MCF 10A (cell line): ENCODE data around the gene CCR9. TPM values are rescaled to one million over a fixed set of nuclear protein-coding genes. Genes with fewer than 3 reads are reported as not detected.

Experiments
- BruUV-seq: library from RNA; stranded (reverse); fragments of 400-500 nt; replicated peaks from 2 replicates; lab custom pipeline; 2021; lab: Mats Ljungman, UMichigan
- CTCF ChIA-PET: fragments of 300-600 bp; sonication (Branson Sonifier 250); formaldehyde crosslinking; extraction: SDS; loops from one replicate; lab custom pipeline; 2021; ENCODE audit warnings: antibody characterized with exemption, inconsistent platforms; lab: Yijun Ruan, JAX
- POLR2A ChIA-PET: fragments of 300-600, 350-650 bp; sonication (Branson Sonifier 250); formaldehyde crosslinking; extraction: SDS; loops from one replicate; lab custom pipeline; 2020; ENCODE audit warnings: antibody characterized with exemption, inconsistent platforms; lab: Yijun Ruan, JAX
- DNase-seq: peaks from one replicate; pipeline ENCODE4 v3.0.0-alpha.2; 2018; ENCODE audit not compliant: unreplicated experiment
- H3K27ac Mint-ChIP-seq: one replicate; pipeline ENCODE4 v1.8.0; 2022; ENCODE audit warnings: mild to moderate bottlenecking, low read depth, mixed read lengths; ENCODE audit not compliant: unreplicated experiment
- H3K27me3 Mint-ChIP-seq: one replicate; pipeline ENCODE4 v1.8.0; 2022; ENCODE audit warnings: mixed read lengths; ENCODE audit not compliant: insufficient read depth, unreplicated experiment
- H3K36me3 Mint-ChIP-seq: one replicate; pipeline ENCODE4 v1.8.0; 2022; ENCODE audit warnings: mild to moderate bottlenecking, moderate library complexity, mixed read lengths; ENCODE audit not compliant: insufficient read depth, unreplicated experiment
- H3K4me1 Mint-ChIP-seq: one replicate; pipeline ENCODE4 v1.8.0; 2022; ENCODE audit warnings: mixed read lengths; ENCODE audit not compliant: insufficient read depth, unreplicated experiment
- H3K4me3 Mint-ChIP-seq: one replicate; pipeline ENCODE4 v1.8.0; 2022; ENCODE audit warnings: mild to moderate bottlenecking, moderate library complexity, mixed read lengths; ENCODE audit not compliant: unreplicated experiment
- H3K9me3 Mint-ChIP-seq: one replicate; pipeline ENCODE4 v1.8.0; 2022; ENCODE audit warnings: mixed read lengths; ENCODE audit not compliant: unreplicated experiment
- intact Hi-C: fragments of 100-400 bp; cut with micrococcal nuclease; formaldehyde crosslinking; loops from 2 replicates; pipeline ENCODE4 v1.14.1; 2022
- total RNA-seq: library from RNA; stranded (reverse); gene quantifications from 2 replicates; pipeline ENCODE4 v1.2.3, GENCODE V29; 2022
- TF ChIP-seq, protein P1 (sequence below): fragments of 200-600 bp; IDR thresholded peaks from one replicate; pipeline ENCODE4 v1.8.0; 2022; ENCODE audit warnings: antibody characterized with exemption, mild to moderate bottlenecking; ENCODE audit not compliant: unreplicated experiment

CCR9 gene
- total RNA-seq, 1 experiment from 2014 or later: not detected

DNA sequence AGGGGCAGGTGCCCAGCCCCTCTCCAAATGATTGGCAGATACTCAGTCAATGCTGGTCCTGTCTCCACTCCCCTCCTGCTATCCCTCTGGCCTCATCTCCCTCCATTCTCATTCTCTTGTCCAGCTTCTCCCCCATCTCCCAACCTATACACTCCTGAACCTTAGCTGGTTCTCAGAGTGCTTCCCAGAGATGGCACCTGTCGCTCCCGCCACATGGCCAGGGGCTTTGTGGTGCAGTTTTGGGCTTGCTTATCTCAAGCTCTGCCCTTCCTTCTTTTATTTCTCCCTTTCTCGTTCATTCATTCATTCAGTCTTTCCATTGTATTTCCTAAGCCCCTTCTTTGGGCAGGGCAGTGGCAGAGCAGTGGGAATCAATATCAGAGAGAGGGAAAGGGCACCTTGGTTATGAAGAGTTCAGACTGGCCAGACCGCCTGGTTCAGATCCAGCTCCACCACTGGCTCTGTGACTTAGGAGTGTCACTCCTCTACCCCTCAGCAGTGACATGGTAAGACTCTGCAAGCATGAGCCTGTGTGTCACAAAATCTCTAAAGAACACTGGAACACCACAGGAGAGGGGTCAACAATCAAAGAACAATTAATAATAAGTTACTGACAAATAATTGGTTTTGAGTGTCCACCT lies 36.7 kb downstream of the CCR9 start:
- Mint-ChIP-seq H3K4me3 (no peak overlapping the region), H3K27ac (no peak overlapping the region), H3K27me3 (no peaks in the 10 kb centered on the region), H3K9me3 (no peaks in the 10 kb centered on the region), H3K36me3 (peaks cover 26% of the 10 kb centered on the region), H3K4me1 (no peaks in the 10 kb centered on the region)
- CTCF ChIA-PET: interaction anchor here (0.6 to 1.2 kb wide), 2 partner anchors 16 to 22 kb away, joined by 5 read pairs; no protein-coding TSS in a partner anchor
- intact Hi-C loops: no loop called here
- POLR2A ChIA-PET: interaction anchor here (1.0 to 1.8 kb wide), 2 partner anchors 9 to 17 kb away, joined by 3 read pairs; no protein-coding TSS in a partner anchor
- TF ChIP-seq, protein P1, sequence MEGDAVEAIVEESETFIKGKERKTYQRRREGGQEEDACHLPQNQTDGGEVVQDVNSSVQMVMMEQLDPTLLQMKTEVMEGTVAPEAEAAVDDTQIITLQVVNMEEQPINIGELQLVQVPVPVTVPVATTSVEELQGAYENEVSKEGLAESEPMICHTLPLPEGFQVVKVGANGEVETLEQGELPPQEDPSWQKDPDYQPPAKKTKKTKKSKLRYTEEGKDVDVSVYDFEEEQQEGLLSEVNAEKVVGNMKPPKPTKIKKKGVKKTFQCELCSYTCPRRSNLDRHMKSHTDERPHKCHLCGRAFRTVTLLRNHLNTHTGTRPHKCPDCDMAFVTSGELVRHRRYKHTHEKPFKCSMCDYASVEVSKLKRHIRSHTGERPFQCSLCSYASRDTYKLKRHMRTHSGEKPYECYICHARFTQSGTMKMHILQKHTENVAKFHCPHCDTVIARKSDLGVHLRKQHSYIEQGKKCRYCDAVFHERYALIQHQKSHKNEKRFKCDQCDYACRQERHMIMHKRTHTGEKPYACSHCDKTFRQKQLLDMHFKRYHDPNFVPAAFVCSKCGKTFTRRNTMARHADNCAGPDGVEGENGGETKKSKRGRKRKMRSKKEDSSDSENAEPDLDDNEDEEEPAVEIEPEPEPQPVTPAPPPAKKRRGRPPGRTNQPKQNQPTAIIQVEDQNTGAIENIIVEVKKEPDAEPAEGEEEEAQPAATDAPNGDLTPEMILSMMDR: no peak
- no TSS peak for BruUV-seq
- DNase-seq: no peak

DNA sequence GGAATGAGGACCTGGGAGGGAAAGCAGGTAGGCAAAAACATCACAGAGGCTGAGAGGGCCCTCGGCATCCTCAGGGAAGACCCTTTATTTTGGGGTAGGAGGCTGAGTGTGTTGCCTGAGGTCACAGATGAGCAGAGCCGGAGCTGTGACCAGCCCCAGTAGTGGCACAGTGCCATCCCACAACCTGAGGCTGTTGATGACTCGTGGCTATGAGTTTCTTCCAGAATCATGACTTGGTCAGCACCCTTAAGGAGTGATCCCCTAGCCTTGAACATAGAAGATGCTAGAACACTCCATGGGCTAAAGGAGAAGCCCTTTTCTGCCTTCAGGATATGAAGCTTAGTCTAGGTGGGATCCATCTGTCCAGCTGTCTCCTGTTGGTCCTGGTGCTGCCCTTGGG lies 37.4 kb downstream of the CCR9 start:
- ChIA-PET CTCF (interaction anchor here (0.8 kb wide), 1 partner anchor 155 kb away, joined by 6 read pairs; no protein-coding TSS in a partner anchor), POLR2A (interaction anchor here (1.8 kb wide), 1 partner anchor 16 kb away, joined by 3 read pairs; no protein-coding TSS in a partner anchor)
- no peak overlapping the region for H3K27ac Mint-ChIP-seq
- no peaks in the 10 kb centered on the region for H3K4me1 Mint-ChIP-seq
- intact Hi-C loops: no loop called here
- no peaks in the 10 kb centered on the region for H3K27me3 Mint-ChIP-seq
- BruUV-seq: no TSS peak
- peak; percentile 23 for DNase-seq
- H3K4me3 Mint-ChIP-seq: no peak overlapping the region
- TF ChIP-seq, protein P1: no peak
- peaks cover 29% of the 10 kb centered on the region for H3K36me3 Mint-ChIP-seq
- no peaks in the 10 kb centered on the region for H3K9me3 Mint-ChIP-seq

DNA sequence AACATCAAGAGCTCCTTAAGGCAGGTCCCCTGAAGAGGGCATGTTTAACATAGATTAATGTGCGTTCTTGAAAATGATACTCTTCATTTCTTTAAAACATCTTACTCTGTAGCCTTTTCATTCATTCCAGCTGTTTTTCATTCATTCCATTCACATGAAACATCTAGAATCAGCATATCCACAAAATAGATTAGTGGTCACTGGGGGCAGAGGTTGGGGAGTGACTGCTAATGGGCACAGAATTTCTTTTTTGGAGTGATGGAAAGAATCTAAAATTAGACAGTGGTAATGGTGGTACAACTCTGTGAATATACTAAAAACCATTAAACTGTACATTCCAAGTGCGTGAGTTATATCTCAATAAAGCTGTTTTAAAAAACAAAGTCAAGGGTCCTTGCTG lies 41.5 kb downstream of the CCR9 start:
- no peaks in the 10 kb centered on the region for H3K9me3 Mint-ChIP-seq
- H3K4me3 Mint-ChIP-seq: no peak overlapping the region
- no peaks in the 10 kb centered on the region for H3K4me1 Mint-ChIP-seq
- POLR2A ChIA-PET: no interaction called here
- TF ChIP-seq, protein P1: no peak
- DNase-seq: no peak
- H3K27me3 Mint-ChIP-seq: no peaks in the 10 kb centered on the region
- peaks cover 33% of the 10 kb centered on the region for H3K36me3 Mint-ChIP-seq
- intact Hi-C loops: loop anchor here (5.0 kb wide), 1 partner anchor 86 kb away; the partner anchor contains the start of gene LZTFL1
- H3K27ac Mint-ChIP-seq: no peak overlapping the region
- CTCF ChIA-PET: interaction anchor here (1.2 to 7.2 kb wide), 5 partner anchors 9 to 165 kb away, joined by 3 to 64 read pairs (median 7); partner anchors contain the start of gene LZTFL1
- no TSS peak for BruUV-seq

DNA sequence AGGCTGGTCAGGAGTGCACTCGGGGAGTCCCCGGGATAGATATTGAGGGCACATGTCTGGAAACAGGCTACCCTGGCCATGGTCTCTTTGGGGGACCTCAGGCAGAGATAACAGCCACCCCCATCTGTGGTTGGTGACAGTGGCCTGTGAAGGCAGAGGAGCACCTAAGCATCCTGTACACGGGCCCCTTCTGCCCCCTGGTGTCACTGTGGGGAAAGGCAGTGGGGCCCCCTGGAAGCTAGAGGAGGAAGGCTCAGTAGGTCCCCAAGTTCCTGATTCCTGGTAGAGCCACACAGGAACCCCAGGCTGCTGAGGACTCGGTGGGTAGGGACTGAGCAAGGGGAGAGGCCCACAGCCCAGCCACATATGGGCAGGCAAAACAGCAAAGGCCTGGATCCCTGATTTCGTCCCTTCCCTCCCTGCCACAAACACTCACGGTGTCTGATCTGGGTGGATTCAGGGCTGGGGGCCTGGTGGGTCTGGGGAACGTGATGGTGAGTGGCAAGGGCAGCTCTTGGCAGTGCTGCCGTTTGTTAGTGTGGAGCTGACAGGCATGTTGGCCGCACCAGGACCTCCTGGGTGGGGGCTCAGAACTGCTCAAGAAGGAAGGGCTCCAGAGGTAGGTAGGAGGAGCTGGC lies 42.8 kb downstream of the CCR9 start:
- Mint-ChIP-seq H3K4me1 (no peaks in the 10 kb centered on the region), H3K36me3 (peaks cover 30% of the 10 kb centered on the region), H3K4me3 (no peak overlapping the region), H3K9me3 (no peaks in the 10 kb centered on the region), H3K27me3 (no peaks in the 10 kb centered on the region), H3K27ac (no peak overlapping the region)
- DNase-seq: peak; percentile 51
- intact Hi-C loops: loop anchor here (1.0 to 5.0 kb wide), 2 partner anchors 87 to 168 kb away; partner anchors contain the start of gene LZTFL1
- BruUV-seq: no TSS peak
- ChIA-PET POLR2A (interaction anchor here (0.6 kb wide), 1 partner anchor 40 kb away, joined by 3 read pairs; no protein-coding TSS in a partner anchor), CTCF (interaction anchor here (0.5 to 7.2 kb wide), 17 partner anchors 8 to 897 kb away, joined by 3 to 64 read pairs (median 4); no protein-coding TSS in a partner anchor)
- TF ChIP-seq, protein P1: peak; percentile 61
